Kidney tubule cell (primary cell): ENCODE measurements around the gene SELP.

ENCODE experiments used
- DNase-seq: peaks from one replicate; pipeline ENCODE4 v3.0.0-alpha.2; 2018; ENCODE audit warnings: low spot score

SELP gene

DNA sequence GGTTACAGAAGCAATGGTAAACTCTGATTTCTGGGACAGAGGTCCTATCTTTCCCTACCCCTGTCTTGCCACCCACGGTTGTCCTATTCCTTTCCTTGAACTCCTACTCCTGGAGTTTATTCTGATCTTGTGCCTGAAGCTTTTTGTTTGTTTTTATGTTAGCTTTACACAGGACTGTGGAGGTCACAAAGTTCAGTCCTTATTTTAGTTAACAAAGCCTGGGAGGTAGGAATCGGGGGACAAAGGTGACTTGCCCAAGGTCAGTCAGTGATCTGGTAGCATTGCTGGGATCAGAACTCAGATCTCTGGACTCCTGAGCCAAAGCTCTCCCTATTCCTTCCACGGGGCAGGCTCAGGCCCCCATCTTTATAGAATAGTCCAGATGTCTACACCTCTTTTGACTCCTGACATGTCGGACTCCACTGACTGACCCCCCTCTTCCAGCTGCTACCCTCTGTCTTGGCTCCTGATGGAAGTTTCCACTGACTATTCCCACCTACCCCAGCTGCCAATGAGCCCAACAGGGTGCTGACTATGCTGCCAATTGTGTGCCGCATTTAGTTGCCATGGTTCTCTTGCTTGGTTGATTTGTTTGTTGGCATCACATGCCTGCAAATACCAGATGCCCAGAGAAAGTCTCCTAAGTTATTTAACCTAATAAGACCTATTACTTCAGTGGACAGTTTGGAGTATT lies 53.5 kb downstream of the SELP start:
- no peak for DNase-seq

DNA sequence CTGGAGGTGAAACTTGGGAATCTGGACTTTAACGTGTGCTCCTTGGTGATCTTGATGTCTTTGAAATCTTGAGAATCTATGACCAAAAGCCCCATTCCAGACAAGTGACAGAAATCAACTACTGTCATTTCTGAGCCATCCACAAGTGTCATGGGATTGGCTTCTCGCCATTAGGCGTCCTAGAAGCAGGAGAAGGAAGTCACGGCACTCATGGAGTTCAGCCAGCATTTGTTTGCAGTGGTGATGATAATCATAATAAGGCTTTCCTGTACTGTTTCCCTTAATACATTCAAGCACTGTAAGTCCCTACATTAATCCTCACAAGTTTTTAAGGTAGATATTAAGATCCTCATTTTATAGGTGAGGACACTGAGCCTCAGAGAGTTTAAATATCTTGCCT lies 55.6 kb downstream of the SELP start:
- DNase-seq = no peak

DNA sequence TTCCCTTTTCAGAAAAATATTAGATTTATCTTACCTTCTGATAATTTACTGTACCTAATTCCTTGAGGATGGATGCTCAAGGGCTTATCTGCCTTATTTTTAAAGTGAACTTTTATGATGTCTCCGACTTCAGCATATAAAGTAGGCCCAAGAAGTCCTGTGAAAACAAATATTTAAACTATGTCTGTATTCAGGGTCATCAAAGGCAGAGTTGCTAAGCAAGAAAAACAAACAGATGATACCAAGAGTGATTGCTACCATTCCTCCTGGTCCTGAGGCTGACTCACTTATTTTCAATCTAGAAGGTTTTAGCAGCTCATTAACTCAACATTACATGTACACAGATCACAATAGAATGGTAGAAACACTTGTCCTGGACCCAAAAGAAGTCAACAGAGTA lies 57.7 kb downstream of the SELP start:
- peak; percentile 71 for DNase-seq

DNA sequence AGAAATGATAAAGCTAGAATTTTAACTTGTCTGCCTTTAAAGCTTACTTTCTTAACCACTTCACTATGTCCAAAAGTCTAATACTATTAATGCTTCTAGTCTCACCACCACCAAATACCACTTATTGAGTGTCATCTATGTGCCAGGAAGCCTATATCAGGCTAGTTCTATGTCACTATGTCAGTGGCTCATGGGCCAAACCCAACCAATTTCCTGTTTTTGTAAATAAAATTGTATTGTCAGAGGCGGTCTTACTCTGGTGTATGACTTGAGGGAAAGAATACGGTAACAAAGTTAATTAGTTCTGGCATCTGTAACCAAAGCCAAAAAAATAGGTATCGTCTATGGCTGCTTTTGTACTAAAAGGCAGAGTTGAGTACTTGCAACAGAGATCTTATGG lies 58.5 kb downstream of the SELP start:
- DNase-seq = no peak

DNA sequence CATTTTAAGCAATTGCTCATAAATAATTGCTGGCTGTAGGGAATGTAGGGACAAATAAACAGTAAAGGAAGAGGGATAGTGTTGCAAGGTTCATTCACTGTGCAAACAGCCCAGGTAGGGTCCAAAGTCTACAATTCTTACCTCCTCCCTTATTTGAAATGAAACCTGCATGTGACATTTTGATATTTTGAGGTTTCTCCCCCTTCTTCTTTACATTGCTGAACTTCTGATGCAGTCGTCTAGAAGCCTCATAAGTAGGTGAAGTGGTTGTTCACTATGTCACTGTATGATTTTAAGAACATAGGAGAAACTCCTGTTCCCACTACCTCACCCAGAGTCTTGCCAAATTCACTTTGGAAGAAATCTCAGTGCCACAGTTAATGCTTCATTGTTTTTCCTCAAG lies 59.8 kb downstream of the SELP start:
- DNase-seq = no peak

DNA sequence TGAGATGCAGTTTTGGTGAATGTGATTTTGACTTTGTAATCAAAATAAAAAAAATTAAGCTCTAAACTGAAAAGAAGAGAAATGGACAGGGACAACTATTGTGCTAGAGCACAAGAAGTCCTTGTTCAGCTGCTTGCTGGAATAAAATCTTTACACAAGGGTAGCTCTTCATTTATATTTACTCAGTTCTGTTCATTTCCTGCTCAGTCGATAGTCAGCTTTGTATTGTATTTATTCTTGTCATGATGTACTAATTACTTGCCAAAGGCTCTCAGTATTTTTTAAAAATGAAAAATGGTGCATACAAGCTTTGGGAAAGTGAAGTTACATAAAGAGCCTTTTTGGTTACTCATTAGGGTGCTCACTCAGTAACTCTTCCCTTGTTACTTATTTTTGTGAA lies 61.4 kb downstream of the SELP start:
- no peak for DNase-seq

DNA sequence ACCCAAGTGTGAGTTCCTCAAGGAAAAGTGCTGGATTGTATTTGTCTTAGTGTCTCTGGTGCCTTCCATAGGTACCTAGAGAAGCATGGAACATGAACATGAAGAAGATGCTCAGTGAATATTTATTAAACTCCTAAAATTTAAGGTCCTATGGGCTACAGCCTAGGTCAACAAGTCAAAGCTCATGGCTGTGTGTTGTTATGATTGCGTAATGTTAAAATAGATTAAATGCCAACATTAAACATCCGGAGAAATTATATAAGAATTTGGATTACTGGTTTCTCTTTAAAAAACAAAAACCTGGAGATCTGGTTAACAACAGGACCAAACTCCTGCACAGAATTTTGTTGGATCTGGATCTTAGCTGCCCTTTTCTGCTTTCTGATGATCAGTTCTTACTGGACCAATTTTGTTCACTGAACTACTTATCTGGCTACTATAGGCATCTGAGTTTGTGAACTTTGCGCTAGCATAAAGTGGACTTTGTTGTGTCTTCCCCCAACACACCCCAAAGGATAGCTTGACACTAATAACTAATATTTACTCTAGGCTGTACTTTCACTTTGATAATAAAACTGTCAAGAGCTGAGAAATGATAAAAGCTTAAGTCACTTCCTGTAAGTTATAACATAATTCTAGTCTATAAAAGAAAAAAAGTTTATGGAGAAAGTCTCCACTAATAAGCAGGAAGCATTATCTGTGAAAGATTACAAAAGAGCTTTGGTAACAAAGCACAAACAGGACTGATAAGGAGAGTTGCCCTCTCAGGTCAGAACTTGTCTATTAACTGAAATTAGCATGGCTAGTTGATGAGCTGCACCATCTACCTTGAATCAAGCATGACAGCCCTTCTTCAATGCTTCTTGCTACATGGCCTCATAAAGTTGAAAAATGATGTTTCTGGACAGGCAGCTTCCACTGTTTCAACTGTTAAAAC lies 64.3 kb downstream of the SELP start:
- no peak for DNase-seq

DNA sequence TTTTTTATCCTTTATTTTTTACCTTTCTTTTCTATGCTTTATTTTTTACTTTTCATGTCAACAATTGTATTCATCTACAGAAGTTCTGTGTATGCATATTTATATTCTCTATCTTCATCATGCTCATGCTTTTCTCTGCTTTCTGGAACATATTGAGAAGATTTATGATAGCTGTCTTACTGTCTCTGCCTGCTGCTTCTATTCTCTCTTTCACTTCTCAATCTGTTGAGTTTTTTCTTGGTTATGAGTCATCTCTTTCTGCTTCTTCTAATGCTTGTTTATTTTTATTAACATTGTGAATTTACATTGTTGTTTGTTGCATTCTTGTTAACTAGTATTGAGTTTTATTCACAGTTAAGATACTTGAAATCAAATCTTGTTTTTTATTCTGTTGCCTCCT lies 66.3 kb downstream of the SELP start:
- DNase-seq = no peak

DNA sequence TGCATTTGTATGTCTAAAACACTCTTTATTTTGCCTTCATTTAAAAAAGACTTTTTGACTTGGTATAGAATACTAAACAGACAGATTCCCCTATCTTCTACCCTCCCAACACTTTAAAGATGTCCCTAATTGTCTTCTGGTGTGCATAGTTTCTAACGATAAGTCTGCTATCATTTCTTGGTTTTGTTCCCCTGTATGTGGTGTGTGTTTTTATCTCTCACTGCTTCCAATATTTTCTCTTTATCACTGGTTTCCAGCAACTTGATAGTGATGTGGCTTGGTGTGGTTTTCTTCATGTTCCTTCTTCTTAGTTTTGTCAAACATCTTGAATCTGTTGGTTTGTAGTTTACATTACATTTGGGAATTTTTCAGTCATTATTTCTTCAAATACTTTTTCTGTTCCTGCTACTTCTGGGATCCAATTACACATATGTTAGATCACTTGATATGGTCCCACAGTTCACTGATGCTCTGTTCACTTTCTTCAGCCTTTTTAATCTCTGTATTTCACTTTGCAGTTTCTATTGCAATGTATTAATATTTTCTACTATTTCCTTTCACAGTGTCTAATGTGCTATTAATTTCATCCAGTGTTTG lies 66.8 kb downstream of the SELP start:
- DNase-seq = no peak

DNA sequence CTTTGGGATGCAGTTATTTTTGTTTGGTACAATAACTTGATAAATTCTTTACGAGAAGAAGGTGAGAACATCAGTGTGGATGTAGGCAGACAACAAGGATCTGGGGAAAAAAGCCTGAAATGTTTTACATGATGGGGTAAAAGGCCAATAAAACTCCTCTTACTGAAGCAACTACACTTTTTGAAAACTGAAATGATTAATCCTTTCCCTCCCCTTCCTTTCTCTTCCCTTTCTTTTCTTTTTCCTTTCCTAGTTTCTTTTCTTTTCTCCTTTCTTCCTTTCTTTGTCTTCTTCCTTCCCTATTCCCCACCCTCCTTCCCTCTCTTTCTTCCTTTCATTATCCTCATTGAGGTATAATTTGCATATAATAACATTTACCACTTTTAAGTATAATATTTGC lies 68.2 kb downstream of the SELP start:
- no peak for DNase-seq

DNA sequence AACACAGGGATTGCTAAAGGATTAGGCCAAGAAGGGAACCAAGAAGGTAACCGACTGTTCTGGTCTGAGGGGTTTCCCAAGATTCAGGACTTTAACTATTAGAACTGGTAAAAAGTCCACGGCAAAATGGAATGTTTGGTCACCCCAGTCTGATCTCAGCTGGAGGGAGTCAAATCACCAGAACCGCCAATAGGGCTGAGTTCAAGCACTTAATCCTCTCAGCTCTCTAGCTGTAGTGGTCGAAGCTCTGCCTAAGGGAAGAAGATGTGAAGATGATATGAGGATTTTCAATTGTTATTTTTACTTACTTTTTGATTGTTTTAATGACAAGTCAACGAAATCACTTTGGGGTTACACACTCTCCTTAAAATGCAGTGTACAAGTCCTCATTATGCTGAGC lies 72.8 kb downstream of the SELP start:
- no peak for DNase-seq

DNA sequence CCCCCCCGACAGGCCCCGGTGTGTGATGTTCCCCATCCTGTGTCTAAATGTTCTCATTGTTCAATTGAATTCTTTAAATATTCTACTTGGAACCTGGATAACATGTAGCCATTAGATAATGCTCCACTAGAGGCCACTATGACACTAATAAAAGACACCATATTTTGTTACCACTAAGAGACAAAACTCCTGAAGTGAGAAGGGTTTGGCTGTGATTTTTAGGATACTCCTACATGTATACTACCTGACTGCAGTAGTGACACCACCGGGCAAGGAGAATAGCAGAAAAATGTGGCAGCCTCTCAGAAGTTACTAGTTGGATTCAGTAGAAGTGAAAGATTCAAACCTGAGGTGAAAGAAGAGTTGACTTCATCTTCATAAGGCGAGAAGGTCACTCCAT lies 79.6 kb downstream of the SELP start:
- peak; percentile 57 for DNase-seq

DNA sequence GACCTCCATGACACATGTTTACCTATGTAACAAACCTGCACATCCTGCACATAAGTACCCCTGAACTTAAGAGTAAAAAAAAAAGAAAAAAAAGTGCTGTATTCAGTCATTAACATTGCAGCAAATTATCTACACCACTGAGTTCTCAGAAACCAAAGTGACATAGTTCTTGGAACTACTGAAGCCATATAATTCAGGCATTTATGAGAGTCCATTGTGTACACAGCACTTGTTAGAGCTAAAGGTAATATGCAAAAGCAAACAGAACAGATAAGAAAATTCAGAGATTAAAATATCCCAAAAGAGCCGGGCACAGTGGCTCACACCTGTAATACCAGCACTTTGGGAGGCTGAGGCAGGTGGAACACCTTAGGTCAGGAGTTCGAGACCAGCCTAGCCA lies 81.6 kb downstream of the SELP start:
- DNase-seq = no peak

DNA sequence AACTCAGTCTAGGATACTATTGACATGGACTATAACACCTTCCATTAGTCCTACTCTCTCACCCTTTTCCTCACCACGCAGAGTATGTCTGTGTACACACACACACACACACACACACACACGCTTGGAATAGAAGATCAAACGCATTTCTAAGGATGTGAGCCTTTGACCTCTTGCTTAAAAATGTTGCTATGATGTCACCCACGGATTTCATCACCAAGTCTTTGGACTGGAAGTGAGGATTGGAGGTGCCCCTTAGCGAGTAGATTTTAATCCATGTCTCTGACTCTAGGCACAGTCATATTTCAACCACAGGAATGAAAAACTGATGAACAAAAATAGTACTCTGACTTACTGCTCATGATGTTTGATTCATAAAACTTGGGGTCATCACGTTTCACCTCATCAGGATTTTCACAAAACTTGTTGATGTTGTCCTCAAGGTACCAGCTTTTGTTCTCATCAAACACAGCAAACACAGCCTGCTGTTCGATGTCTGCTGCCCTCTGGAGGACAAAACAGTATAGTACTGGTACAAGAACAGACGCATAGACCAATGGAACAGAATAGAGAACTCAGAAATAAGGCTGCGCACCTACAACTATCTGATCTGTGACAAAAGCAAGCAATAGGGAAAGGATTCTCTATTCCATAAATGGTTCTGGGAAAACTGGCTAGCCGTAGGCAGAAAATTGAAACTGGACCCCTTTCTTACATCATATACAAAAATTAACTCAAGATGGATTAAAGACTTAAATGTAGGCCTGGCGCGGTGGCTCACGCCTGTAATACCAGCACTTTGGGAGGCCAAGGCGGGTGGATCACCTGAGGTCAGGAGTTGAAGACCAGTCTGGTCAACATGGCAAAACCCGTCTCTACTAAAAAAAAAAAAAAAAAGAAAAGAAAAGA lies 83.6 kb downstream of the SELP start:
- DNase-seq = peak; percentile 82

DNA sequence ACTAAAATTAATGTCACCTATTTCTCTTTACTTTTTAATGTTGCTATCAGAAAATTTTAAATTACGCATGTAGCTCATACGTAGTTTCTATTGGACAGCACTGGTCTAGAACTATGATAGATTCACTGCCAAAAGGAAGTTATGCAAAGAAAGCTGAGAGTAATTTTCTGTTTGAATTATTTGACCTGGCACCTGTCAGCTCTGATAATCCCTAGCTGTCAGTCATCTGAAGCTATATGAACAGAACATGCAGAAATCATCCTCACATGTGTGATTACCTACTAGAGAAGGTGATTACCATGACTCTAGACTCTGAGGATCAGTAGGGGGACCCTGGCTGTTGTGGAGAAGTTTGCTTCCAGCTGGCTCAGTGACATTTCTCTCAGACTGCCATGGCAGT lies 84.5 kb downstream of the SELP start:
- no peak for DNase-seq

DNA sequence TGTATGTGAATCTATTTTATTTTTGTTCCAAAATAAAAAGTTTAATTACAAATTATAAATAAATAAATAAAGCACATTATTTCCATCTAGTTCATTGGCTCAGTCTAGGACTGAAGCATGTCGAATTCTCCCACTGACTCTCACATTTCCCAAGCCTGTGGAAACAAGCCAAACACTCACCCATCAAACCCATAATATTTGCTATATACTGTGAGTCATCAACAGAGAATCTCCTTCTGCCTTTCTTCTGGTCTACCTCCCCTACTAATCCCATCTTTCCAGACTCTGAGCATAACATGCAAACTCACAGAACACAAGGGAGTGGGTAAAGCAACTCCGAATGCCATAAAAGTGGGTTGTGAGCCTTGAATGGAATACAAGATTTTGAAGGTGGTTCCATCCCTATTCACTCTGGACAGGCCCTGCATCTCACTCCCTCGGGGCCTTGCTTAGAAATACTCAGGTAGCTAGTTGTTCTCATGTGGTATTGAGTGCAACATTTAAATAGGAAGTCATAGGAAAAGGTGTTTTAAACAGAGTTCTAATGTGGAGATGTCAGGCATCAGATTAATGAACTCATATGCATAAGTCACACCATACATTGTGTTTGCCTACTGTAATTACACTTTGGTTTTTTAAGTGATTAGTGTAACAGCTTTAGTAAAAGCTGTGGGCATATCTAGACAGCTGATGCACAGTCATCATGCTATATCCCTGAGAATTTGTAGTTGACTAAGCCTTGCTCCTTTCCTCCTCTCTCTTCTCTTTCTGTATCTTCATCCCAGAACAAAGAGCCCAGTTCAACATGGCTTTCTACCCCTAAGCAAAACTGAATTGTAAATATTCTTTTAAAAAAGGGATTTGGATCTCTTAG lies 90.7 kb downstream of the SELP start:
- peak; percentile 86 for DNase-seq
